GM12873 (cell line): ENCODE results near the gene COL1A1.

Experiments used
- TF ChIP-seq, protein P1 (sequence below): IDR thresholded peaks from 2 replicates; pipeline ENCODE4 v1.5.1; 2012; ENCODE audit warnings: low read depth, mild to moderate bottlenecking, moderate library complexity, low read length, control low read depth; ENCODE audit not compliant: insufficient read depth; ENCODE audit errors: missing control alignments

Gene COL1A1

DNA sequence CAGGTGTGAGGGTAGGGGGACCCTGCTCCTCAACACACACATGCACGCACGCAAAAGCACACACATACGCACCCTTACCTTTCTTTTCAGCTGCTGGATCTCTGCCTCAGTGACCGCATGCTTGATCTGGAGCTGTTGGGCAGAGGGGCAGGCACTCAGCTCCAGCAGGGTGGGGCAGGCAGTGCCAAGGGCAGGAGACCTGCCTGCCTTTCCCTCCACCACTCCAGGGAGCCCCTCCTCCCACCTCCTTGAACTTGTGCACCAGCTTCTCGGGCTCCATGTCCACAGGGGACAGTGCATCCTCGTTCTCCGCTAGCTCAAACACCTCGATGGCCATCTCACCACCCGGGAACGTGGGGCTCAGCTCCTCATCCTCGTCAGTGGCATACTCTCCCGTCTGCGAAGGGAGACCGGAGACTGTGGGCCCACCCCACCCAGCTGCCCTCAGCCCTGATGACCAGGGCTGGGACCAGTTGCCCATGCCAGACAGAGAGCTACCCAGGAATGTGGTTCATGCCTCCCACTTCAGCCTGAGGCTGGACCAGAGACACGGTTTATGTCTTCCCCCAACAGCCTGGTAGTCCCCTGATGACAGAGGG lies 62.1 kb downstream of the COL1A1 start:
- TF ChIP-seq, protein P1, sequence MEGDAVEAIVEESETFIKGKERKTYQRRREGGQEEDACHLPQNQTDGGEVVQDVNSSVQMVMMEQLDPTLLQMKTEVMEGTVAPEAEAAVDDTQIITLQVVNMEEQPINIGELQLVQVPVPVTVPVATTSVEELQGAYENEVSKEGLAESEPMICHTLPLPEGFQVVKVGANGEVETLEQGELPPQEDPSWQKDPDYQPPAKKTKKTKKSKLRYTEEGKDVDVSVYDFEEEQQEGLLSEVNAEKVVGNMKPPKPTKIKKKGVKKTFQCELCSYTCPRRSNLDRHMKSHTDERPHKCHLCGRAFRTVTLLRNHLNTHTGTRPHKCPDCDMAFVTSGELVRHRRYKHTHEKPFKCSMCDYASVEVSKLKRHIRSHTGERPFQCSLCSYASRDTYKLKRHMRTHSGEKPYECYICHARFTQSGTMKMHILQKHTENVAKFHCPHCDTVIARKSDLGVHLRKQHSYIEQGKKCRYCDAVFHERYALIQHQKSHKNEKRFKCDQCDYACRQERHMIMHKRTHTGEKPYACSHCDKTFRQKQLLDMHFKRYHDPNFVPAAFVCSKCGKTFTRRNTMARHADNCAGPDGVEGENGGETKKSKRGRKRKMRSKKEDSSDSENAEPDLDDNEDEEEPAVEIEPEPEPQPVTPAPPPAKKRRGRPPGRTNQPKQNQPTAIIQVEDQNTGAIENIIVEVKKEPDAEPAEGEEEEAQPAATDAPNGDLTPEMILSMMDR = no peak

DNA sequence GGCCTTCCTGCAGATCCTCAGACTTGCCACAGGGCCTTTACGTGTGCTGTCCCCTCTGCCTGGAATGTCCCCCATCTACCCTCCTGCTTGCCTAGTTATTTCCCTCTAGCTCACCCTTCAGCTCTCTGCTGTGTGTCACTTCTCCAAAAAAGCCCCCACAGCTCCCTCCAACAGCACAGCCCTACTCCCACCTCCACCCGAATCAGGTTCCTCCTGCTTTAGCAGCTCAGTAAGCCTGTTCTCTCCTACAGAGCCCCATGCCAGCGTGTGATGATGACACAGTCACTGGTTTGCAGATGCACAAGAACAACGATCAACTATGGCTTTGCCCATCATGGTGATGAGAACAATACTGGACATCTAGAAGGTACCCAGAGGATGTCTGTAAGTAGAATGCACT lies 64.4 kb downstream of the COL1A1 start:
- TF ChIP-seq, protein P1 = no peak

DNA sequence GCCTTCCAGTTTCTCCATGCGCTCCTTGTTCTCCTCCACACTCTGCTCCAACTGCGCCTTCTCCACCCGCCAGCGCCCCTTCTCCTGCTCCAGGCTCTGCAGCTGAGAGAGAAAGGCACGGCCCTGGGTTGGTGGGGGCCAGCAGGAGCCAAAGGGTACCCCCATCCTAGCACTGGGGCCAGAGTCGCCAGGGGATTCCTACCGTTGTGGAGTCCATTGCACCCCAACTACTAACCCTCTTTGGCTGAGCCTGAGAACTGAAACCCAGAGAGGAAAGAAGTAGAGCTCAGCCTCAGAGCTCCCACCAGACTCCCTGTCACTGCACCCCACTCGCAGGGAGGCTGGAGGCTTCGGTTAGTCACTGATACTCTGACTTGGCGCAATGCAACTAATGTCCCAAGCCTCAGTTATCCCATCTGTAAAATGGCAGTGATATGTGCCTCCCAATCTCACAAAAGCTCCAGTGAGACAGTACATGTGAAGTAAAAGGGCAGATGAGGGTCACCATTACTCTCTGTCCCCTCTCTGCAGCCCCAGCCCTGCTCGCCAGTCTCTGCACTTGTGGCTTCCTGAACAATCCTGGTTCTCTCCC lies 65.2 kb downstream of the COL1A1 start:
- TF ChIP-seq, protein P1 = no peak

DNA sequence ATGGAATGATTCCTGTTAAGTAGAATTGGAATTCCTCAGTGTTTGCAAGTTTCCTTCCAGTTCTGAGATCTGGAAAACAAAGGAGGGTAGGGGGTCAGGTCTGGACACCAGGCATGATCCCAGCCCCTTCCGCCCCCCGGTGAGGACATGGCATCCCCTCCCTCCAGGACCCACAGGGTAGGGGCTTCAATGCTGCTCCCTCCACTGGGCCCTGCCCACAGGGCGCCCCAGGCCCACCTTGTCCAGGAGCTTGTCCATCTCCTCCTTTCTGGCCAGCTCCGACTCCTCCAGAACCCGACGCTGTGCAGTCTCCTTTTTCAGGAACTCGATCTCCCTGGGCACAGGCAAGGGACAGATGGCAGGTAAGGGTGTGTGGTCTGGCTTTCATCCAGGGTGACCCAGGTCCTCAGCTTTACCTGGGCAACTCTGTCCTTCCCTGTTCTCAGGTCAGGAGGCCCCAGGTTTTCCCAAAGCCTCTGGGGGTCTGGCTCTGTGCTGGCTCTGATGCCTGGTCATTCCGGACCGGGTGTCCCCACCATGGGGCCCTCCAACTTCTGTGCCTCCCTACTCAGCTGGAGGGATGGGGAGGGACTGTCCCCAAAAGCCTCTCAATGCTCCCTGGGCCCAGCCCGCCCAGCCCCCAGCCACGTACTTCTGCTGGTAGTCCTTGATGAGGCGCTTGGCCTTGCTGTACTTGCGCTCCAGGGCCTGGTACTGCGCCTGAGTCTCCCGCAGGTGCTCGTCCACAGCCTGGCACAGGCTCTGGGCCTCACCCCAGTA lies 65.9 kb downstream of the COL1A1 start:
- TF ChIP-seq, protein P1 = no peak

DNA sequence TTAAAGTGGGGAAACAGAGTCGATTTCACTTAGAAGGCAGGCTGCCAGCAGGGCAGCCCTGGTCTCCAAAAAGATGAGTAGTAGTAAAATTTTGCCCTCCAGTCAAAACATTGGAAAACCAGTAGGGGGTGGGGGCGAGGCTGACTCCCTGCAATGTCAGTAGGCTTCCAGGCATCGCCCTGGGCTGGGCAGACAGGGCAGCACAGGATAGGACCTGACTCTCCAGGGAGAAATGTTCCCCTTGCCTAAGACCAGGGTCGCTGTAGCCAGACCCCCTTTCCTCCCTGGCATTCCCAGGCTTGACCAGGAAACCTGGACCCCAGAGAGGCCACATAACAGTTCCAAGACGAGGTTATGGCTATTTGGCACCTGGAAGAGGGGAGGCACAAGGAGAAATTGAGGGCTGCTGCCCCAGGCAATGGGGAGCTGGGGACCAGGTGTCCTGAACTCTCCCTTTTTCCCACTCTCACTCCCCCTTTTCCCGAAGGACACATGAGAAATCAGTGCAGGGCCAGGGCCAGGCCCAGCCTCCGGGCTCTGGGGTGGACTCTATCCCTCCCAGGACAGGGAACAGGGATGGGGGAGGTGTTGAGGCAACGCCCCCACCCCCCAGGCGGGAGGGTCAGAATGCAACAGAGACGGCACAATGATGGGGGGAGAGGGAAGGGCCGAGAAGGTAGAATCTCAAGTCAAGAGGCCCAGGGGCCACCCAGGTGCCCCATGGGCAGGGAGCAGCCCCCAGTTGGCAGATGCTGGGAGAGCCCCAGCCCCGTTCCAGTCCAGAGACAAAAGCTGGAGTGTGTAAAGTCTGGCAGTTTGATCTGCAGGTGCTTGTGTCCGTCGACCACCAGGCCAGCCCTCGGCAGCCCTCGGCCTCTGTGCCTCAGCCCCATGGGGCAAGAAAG lies 67.0 kb downstream of the COL1A1 start:
- TF ChIP-seq, protein P1 = no peak

DNA sequence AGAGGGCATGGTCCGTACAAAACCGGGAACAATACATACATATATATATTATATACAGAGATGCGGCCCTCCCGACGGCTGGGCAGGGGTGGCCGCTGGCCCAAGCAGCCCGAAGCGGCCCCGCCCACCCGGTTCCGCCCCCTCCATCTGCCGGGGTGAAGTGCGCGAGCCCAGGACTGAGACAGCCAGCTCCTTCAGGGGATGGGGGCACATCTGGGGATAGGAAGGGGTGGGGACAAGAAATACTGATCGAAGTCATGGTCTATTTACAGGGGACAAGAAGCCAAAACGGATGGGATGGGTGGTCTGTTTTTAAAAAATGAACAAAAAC lies 67.7 kb downstream of the COL1A1 start:
- TF ChIP-seq, protein P1 = no peak
